Left colon (tissue), 2 donors: ENCODE measurements around the gene PGC. TPM values are rescaled to one million over a fixed set of nuclear protein-coding genes. Genes with fewer than 3 reads are reported as not detected.
"Not testable (repeated sequence)": the region's sequence is repeated elsewhere in the genome, so short reads cannot be mapped to it uniquely, and the experiment has no call there.

Experiments
- ATAC-seq: fragments of 200-7000 bp; cut with Tn5 transposase; one replicate; pipeline ENCODE4 v1.9.1; 2020; ENCODE audit warnings: mild to moderate bottlenecking, moderate library complexity
- DNase-seq, 2 donors: peaks; one replicate each; pipeline ENCODE4 v3.0.0-alpha.2; 2020
- intact Hi-C, 2 donors: fragments of 100-400 bp; cut with DNase I in 1 of 2; cut with micrococcal nuclease in 1 of 2; formaldehyde crosslinking; loops; one replicate each; pipeline versions ENCODE4 v1.11.2 to v1.14.0; 2022; cut with DNase I, micrococcal nuclease
- total RNA-seq, 2 donors: library from RNA; stranded (reverse); fragmentation: NEBNext Ultra II Directional; extraction: Animal tissue kit (Norgen Biotek cat#: 25700); gene quantifications; one replicate each; pipeline ENCODE4 v1.2.1, GENCODE V29; 2021
- donor health status: DM: no; HTN: no; CAD: no.
- donor health status: DM: yes; HTN: yes; CAD: no.

PGC gene
- total RNA-seq, 2 donors from 2014 or later, result not detected

- DNase-seq (no peak), ATAC-seq (no peak)
- intact Hi-C loops, result no loop called here
Measured at GRCh38 chr6:41779336-41779735, 32.1 kb upstream of the PGC start.

- intact Hi-C loops, result no loop called here
- DNase-seq (peak in 1 of 2 donors; percentile 15), ATAC-seq (no peak)
Measured at GRCh38 chr6:41778895-41779294, 31.7 kb upstream of the PGC start.

- intact Hi-C loops, result no loop called here
- no peak for ATAC-seq
- no peak for DNase-seq
Measured at GRCh38 chr6:41777551-41778285, 30.5 kb upstream of the PGC start.

DNA sequence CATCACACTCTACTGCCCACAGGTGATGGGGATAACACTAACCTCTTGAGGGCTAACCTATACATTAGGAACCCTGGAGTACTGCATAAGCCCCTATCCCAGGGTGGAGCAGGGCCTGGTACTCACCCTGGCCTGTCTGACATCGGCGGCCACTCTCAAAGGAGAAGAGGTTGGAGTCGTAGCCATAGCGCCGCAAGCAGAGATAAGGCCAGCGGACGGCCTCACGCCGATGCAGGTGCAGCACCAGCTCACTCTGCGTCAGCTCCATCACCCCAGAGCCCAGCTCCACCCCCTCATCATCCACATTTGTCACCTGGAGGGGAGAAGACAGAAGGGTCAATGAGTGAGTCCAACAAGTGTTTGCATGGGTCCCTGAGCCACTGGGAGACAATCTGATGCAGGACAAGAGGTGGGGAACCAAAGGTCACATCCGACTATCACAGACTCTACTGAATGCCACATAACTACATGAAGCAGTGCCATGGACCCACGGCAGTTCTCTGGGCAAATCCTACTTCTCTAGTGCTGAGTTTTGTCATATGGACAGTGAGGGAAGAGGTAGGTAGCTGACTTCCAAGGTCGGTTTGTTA, 28.2 kb upstream of the PGC start:
- DNase-seq (no peak), ATAC-seq (no peak)

GRCh38 chr6:41774841-41775240, 27.6 kb upstream of the PGC start:
- no peak for ATAC-seq
- intact Hi-C loops, result no loop called here
- DNase-seq, result no peak

More for the DNA sequence above, 28.2 kb upstream of the PGC start:
- intact Hi-C loops, result no loop called here

- intact Hi-C loops, result no loop called here
- ATAC-seq (no peak), DNase-seq (no peak)
Measured at GRCh38 chr6:41771058-41771983, 24.1 kb upstream of the PGC start.

DNA sequence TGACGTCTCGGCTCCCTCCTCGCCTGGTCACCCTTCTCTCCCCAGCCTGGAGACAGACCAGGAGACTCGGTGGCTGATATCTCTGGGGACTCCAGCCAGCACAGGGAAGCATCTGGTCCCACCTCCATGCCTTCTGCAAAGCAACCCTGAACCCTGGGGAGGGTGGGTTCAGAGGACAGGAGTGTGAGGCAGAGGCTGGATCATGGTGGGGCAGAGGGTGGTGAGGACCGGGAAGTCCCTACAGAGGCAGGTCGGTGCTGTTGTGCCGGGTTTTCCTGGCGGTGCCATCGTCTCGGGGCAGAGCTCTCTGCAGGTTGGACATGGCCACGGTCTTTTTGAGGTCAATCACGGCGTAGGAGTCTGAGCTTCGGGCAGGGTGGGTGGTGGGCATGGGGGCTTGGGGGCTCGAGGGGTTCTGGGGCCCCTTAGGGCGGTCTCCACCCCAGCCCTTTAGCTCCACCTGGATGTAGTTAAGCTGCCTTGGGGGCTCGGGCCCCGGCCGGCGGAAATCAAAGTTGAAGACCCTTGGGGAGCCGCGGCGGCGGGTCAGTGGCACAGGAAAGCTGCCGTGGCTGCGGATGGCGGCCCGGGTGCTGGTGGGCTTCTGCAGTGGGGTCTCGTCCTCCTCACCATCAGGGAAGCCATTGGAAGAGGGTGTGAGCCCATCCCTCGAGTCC, 23.3 kb upstream of the PGC start:
- intact Hi-C loops, result no loop called here
- DNase-seq (peak in 1 of 2 donors; percentile 18), ATAC-seq (no peak)

DNA sequence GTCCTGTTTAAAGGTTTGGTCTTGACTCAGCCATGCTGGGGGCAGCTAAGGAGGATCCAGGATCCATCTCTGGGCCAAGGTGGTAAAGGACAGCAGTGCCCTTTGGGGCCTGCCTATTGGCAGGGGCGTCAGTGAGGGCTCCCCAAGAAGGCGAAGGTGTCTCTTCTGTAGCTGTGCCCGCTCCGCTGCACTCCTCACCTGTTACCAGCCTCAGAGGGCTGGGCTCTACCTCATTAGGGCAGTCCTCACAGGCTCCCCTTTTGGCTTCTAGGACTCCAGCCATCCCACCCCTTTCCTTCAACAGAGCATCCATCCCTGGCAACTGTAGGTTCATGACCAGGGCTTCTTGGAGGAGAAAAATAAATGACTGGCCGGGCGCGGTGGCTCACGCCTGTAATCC, 22.2 kb upstream of the PGC start:
- intact Hi-C loops, result no loop called here
- DNase-seq, result no peak
- no peak for ATAC-seq

DNA sequence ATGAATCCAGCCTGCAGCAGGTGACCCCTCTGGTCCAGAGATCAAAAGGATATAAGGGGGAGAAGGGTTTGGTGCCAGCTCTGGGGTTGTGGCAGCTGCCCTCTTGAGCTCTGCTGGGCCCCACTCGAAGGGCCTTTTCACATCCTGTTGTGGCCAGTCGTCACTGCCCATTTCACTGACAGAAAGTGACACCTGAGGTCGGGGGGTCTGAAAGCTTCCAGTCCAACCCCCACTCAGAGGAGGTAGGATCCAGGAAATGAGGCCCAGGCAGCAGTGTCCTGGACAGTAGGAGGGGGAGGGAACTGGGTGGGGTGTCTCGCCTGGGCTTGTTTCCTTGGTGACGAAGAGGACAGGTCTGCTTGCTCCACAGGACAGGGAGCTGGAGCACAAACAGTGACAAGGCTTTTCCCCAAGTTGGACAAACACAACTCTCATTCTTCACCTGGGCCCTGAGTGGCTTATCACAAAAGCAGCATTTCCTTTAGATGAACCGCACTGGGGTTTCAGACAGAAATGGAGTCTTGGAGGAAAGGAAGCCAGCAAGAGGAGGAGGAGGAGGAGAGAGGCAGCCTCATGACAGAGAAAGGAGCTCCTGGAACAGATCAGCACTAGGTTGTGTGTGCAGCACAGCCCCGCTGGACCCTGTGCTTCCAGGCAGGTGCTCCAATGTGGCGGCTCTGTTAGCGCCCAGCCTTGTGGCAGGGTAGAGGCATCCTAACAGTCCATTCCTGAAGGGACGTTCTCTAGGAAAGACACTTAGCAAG, 21.5 kb upstream of the PGC start:
- ATAC-seq, result peak; percentile 85
- intact Hi-C loops, result no loop called here
- DNase-seq, result peak; percentile 40 to 63

GRCh38 chr6:41767112-41767833, 20.1 kb upstream of the PGC start:
- peak; percentile 43 to 51 for DNase-seq

GRCh38 chr6:41766043-41766664, 19.0 kb upstream of the PGC start:
- intact Hi-C loops, ATAC-seq, DNase-seq: not testable (repeated sequence)

More at GRCh38 chr6:41767112-41767833, 20.1 kb upstream of the PGC start:
- peak; percentile 78 for ATAC-seq
- intact Hi-C loops, result no loop called here

- intact Hi-C loops, result no loop called here
- no peak for ATAC-seq
- no peak for DNase-seq
Measured at GRCh38 chr6:41763470-41763869, 16.3 kb upstream of the PGC start.

DNA sequence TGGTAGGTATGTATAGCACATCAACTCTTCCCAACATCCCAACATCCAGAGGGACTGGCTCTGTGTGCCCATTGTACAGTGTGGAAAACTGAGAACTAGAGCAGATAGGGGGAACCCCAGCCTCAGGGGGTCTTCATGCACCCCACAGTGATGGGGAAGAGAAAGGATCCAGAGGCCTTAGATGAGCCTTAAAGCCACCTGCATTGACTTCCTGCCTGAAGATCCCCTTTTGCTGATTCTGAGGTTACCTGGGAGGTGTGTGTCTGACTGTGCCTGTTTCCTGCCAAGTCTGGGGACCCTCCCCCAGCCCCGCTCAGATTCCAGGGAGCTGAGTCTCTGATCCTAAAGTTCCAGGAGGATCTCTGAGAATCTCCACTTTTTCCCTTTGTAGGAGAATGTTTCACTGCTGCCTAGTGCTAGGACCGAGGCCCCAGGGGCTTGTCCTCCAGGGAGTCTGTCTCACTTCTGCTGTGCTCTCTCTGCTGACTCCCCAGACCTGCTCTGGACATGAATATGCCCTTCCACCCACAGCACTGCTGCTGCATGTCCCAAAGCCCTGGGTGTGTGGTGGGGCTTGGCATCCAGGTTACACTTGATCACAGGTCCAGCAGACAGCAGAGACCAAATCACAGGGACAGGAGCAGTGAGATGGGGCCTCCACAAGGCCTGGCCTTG, 12.8 kb upstream of the PGC start:
- ATAC-seq, result no peak
- intact Hi-C loops, result no loop called here
- DNase-seq, result no peak

DNA sequence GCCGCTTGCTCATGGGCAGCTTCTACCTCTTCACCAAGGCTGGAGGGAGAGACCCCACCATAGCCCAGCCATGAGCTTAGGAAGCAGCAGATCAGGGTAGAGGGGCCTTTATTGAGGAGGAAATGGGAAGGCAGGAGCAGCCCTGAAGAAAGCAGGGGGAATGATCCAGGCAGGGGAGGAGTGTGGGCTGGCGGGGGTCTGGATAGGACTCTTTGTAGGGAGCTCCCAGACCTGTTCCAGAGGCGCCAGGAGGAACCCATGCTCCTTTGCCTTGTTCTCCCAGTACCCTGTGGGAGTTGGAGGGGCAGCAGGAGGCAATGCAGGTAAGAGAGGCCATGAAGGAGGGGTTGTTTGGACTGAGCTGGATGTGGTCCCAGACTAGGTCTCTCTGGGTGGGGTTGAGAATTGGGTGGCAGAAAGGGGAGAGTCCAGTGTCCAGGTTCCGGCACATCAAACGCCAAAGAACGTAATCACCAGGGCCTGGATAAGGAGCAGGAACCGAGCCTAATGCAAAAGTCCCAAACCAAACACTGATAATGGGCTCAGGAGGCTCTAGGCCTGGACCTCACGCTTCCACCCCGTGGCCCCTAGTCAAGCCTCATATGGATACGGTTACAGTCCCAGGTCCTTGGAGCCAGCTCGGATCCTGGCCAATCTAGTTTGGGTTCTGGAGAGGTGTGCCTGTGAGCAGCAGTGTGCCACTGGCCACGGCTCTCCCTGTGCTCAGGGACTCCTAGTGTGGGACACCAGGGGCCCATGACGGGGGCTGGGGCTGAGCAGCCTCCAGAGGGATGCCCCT, 12.1 kb upstream of the PGC start:
- intact Hi-C loops, result no loop called here
- ATAC-seq (no peak), DNase-seq (no peak)

DNA sequence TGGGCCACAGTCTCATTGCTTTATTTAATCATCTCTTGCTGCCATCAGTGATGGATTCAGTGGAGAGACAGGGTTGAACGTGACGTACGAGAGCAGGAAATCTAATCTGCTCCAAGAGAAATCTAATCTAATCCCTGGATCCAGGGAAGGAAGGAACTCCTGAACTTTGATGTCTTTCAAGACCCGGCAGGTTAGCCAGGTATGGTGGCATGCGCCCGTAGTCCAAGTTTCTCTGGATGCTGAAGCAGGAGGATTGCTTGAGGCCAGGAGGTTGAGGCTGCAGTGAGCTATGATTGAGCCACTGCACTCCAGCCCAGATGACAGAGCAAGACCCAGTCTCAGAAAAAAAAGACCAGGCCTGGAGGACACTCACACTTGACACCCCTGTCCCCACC, 11.4 kb upstream of the PGC start:
- intact Hi-C loops, result no loop called here
- no peak for ATAC-seq
- DNase-seq, result no peak
